HepG2 (cell line): Measurements from ENCODE around the gene ATP11A. TPM values are rescaled to one million over a fixed set of nuclear protein-coding genes. Genes with fewer than 3 reads are reported as not detected.

Source experiments
- ARID4A ChIP-seq: sonication (generic); formaldehyde crosslinking; IDR thresholded peaks from 2 replicates; pipeline ENCODE4 v1.5.0; 2020; ENCODE audit warnings: mild to moderate bottlenecking, missing genetic modification reagents, borderline replicate concordance
- ATF2 ChIP-seq: sonication (generic); formaldehyde crosslinking; IDR thresholded peaks from 2 replicates; pipeline ENCODE4 v1.4.0; 2020; ENCODE audit warnings: missing genetic modification reagents
- CTCF ChIP-seq: sonication (generic); formaldehyde crosslinking; IDR thresholded peaks from 2 replicates; pipeline ENCODE4 v1.5.0; 2020; ENCODE audit warnings: mild to moderate bottlenecking, missing genetic modification reagents, moderate library complexity
- E2F1 ChIP-seq: sonication (generic); formaldehyde crosslinking; IDR thresholded peaks from 2 replicates; pipeline ENCODE4 v1.5.0; 2020; ENCODE audit warnings: missing genetic modification reagents
- FOXM1 ChIP-seq: sonication (generic); formaldehyde crosslinking; IDR thresholded peaks from 2 replicates; pipeline ENCODE4 v1.5.0; 2020; ENCODE audit warnings: missing genetic modification reagents
- KDM1A ChIP-seq: IDR thresholded peaks from 2 replicates; pipeline ENCODE4 v1.6.1; 2016; ENCODE audit warnings: missing compliant biosample characterization
- MYPOP ChIP-seq: sonication (generic); formaldehyde crosslinking; IDR thresholded peaks from 2 replicates; pipeline ENCODE4 v1.8.1; 2023; ENCODE audit warnings: mild to moderate bottlenecking, moderate library complexity, missing genetic modification reagents
- PATZ1 ChIP-seq: sonication (generic); formaldehyde crosslinking; IDR thresholded peaks from 2 replicates; pipeline ENCODE4 v1.4.0; 2020; ENCODE audit warnings: missing genetic modification reagents
- POGK ChIP-seq: sonication (generic); formaldehyde crosslinking; conservative IDR thresholded peaks from 2 replicates; pipeline ENCODE4 v1.8.0; 2022; ENCODE audit warnings: mild to moderate bottlenecking, moderate library complexity, missing genetic modification reagents
- RBM22 ChIP-seq: fragments of 200-400 bp; formaldehyde crosslinking; optimal IDR thresholded peaks from 2 replicates; pipeline ENCODE3; 2017; ENCODE audit warnings: mild to moderate bottlenecking, low read length, moderate library complexity
- RXRB ChIP-seq: IDR thresholded peaks from 2 replicates; pipeline ENCODE4 v1.6.1; 2016; ENCODE audit warnings: borderline replicate concordance, missing genetic modification reagents, missing compliant biosample characterization
- SIX4 ChIP-seq: sonication (generic); formaldehyde crosslinking; IDR thresholded peaks from 2 replicates; pipeline ENCODE4 v1.4.0; 2020; ENCODE audit warnings: missing genetic modification reagents
- ZFP62 ChIP-seq: sonication (generic); formaldehyde crosslinking; IDR thresholded peaks from 2 replicates; pipeline ENCODE4 v1.4.0; 2020; ENCODE audit warnings: missing genetic modification reagents
- ZNF331 ChIP-seq: sonication (generic); formaldehyde crosslinking; IDR thresholded peaks from 2 replicates; pipeline ENCODE4 v1.4.0; 2020; ENCODE audit warnings: missing genetic modification reagents
- ZNF605 ChIP-seq: sonication (generic); formaldehyde crosslinking; IDR thresholded peaks from 2 replicates; pipeline ENCODE4 v1.8.0; 2022; ENCODE audit warnings: mild to moderate bottlenecking, missing genetic modification reagents
- ZNF614 ChIP-seq: IDR thresholded peaks from 2 replicates; pipeline ENCODE4 v1.6.1; 2018; ENCODE audit warnings: missing biosample characterization, missing genetic modification reagents, inconsistent platforms, borderline replicate concordance
- ZNF629 ChIP-seq: sonication (generic); formaldehyde crosslinking; conservative IDR thresholded peaks from 2 replicates; pipeline ENCODE4 v1.5.0; 2020; ENCODE audit warnings: missing genetic modification reagents
- polyA plus RNA-seq, 8 experiments: library from polyadenylated mRNA; depleted of rRNA in 3 of 8; stranded (reverse) in 7 of 8; unstranded in 1 of 8; fragments of >200 nt; fragmentation: Illumina TruSeq in 4 of 8; extraction: Trizol in 4 of 8; gene quantifications; 2 replicates each; pipeline versions ENCODE4 v1.2.1 to v1.2.3, GENCODE V29; 2011 to 2016; ENCODE audit warnings: low read depth in 4 of 8, missing spikeins in 1 of 8, mixed read lengths in 1 of 8; ENCODE audit not compliant: insufficient read depth in 1 of 8
- total RNA-seq, 5 experiments: library from RNA; depleted of rRNA; stranded (reverse); fragments of >200 nt; fragmentation: Illumina TruSeq; extraction: Trizol; gene quantifications; 2 replicates each; pipeline ENCODE4 v1.2.3, GENCODE V29; 2016; ENCODE audit warnings: low read depth in 1 of 5

Gene ATP11A
- total and polyA plus RNA-seq, 2 of the 13 experiments (the other 11 are each of a cell fraction or from before 2014, with no cell fraction given) = 18.4 to 20.1 TPM

GRCh38 chr13:112926003-112926402, 236.2 kb downstream of the ATP11A start (continued):
- TF ChIP-seq ARID4A (CRISPR knock-in tag) = no peak
- TF ChIP-seq ATF2 (CRISPR knock-in tag) = no peak
- no peak for TF ChIP-seq ZFP62 (CRISPR knock-in tag)
- TF ChIP-seq FOXM1 (CRISPR knock-in tag) = no peak
- TF ChIP-seq RXRB = no peak
- no peak for TF ChIP-seq SIX4 (CRISPR knock-in tag)
- no peak for TF ChIP-seq ZNF605 (CRISPR knock-in tag)
- no peak for TF ChIP-seq ZNF629 (CRISPR knock-in tag)
- TF ChIP-seq POGK (CRISPR knock-in tag) = no peak
- TF ChIP-seq ZNF614 = no peak
- TF ChIP-seq CTCF (CRISPR knock-in tag) = no peak
- no peak for TF ChIP-seq MYPOP (CRISPR knock-in tag)
- no peak for TF ChIP-seq ZNF331
- TF ChIP-seq RBM22 = no peak
- no peak for TF ChIP-seq PATZ1 (CRISPR knock-in tag)
- no peak for TF ChIP-seq E2F1 (CRISPR knock-in tag)
- no peak for TF ChIP-seq KDM1A (CRISPR knock-in tag)
